GM19193 (cell line): Measurements from ENCODE around the gene WDR91.
A peak's percentile ranks its signal among the peaks of the same experiment; 100 is the strongest.

Source experiments
- POLR2A ChIP-seq: IDR thresholded peaks from 4 replicates; pipeline ENCODE4 v1.6.1; 2011; ENCODE audit not compliant: insufficient read depth, insufficient read length; ENCODE audit errors: extremely low read depth

The WDR91 gene

GRCh38 chr7:135192914-135193536, 18.3 kb downstream of the WDR91 start:
- no peak for TF ChIP-seq POLR2A

GRCh38 chr7:135190703-135191102, 20.6 kb downstream of the WDR91 start:
- no peak for TF ChIP-seq POLR2A

GRCh38 chr7:135189961-135190360, 21.4 kb downstream of the WDR91 start:
- TF ChIP-seq POLR2A, result no peak

GRCh38 chr7:135189221-135189662, 22.1 kb downstream of the WDR91 start:
- no peak for TF ChIP-seq POLR2A

DNA sequence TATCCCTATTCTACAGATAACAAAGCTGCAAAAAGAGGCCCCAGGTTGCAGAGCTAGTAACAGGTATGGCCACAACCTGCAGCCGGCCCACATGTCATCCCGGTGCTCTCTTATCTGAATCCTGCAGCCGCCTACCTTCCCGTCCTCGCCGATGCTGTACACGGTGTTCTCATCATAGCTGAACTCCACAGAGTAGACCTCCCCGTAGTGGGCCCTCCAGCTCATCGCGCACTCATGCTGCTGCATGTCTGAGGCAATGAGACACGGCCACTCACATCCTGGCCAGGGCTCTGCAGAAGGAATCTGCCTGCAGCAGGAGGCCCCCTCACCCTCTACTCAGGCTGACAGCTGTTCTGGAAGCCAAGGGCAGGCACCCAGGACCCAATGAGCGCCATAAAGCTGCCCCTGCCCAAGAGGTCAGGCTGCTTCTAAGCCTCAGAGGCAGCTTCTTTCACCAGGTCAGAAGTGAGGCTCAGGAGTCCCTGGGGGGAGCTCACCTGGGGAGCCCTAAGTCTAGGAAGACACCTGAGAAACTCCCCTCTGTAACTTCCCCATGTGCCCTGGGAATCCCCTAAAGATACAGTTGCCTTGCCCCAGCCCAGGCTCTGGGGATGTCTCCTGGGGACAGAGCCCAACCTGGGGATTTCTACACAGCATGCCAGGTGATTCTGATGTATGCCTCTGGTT, 22.9 kb downstream of the WDR91 start:
- no peak for TF ChIP-seq POLR2A

GRCh38 chr7:135186841-135187253, 24.5 kb downstream of the WDR91 start:
- peak; percentile 42 for TF ChIP-seq POLR2A

DNA sequence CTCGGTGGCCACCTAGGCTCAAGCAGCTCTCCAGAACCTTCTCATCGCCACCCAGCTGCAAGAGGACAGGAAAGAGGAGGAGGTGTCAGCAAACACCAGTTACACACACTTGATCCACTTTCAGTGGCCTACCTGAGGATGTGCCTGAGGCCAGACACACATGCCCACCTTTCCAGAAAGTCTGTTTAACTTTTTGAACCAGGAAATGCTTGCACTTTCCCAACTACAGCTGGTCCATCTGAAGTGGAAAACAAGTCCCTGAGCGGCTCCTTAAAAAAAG, 25.1 kb downstream of the WDR91 start:
- no peak for TF ChIP-seq POLR2A

DNA sequence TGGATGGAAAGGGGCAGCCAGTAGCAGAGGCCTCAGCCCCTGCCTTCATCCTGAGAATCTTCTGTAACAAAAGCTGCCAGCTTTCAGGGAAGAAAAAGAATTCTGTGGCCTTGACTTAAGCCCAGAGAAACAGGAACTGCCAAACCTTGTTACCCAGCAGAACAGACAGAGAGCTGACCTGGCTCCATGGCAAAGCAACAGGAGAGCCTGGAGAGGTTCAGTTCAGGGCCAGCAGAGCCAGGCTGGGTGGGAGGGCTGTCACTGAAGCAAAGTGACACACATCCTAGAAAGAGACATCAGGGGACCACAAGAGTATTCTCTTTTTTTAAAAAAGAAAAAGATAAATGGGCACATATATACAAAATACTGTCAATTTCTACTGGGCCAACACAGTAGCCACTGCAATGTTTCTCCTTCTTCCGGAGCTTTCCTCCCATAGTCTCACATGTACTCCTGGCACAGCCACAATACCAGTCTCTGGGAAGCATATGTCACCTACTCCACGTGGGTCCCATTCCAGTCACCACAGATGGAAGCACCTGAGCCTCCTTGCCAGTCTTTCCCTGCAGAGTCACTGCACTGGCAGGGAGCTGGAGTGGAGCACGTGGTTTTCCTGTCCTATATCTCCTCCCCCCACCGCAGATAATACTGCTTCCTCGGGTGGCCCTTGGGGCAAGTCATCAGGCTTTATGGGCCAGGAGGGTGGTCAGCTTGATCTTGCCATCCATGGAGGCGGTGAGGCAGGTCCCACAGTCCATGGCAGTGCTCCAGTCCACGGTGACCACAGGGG, 25.7 kb downstream of the WDR91 start:
- peak; percentile 33 for TF ChIP-seq POLR2A

DNA sequence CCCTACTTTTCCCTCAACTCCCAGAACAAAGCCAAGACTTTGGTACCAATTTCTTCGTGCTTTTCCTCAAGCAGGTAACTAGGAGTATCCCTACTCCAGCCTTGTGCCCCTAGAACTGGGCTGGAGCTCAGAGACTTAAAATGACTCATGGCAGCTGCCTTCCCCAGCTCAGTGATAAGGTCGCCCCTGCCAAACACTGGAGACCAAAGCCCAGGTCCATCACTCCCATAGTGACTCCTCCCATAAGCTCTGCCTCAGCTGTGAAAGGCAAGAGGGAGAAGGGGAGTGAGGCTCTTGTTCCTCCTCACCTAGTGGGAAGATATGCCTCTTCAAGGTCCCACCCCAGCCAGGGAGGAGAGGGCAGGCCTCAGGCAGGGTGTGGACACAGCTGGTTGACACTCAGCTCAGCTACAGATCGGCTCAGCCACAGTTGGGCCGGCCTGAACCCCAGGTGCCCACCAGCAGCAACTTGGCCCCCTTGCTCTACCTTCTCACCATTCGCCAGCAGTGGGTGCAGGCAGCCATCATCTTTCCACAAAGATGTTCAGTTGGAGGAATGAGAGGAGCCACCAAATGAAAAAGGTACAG, 27.0 kb downstream of the WDR91 start:
- no peak for TF ChIP-seq POLR2A

DNA sequence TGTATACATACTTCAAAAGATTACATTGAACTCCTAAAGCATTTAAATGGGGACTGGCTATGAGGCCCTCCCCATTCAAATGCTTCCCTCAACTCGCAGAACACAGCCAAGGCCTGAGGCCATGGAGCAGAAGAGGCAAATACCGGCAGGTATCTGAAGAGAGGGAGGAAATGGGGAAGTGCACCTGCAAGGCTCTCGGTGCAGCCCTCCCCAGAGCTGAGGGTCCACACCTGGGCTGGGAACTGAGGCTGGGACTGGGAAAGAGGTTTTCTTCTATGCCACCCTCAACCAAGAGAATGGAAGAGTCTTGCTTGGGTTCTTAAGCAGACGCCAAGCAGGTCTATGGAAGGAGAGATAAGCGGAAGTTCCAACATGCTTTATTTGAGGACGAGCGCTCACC, 27.8 kb downstream of the WDR91 start:
- no peak for TF ChIP-seq POLR2A

- TF ChIP-seq POLR2A, result no peak
These were observed 29.2 kb downstream of the WDR91 start for GRCh38 chr7:135181929-135182678.

- TF ChIP-seq POLR2A, result no peak
These were observed 29.9 kb downstream of the WDR91 start for GRCh38 chr7:135181261-135181928.

- no peak for TF ChIP-seq POLR2A
These were observed 31.2 kb downstream of the WDR91 start for GRCh38 chr7:135180122-135180521.

- no peak for TF ChIP-seq POLR2A
These were observed 31.9 kb downstream of the WDR91 start for GRCh38 chr7:135179321-135179925.
